T-helper 1 cell (primary cell): ENCODE results near the gene SH3RF3.
A peak's percentile ranks its signal among the peaks of the same experiment; 100 is the strongest.

Experiments
- DNase-seq, 5 donors: peaks; one replicate each; pipeline ENCODE4 v3.0.0-alpha.2; 2012 to 2020

SH3RF3 gene

DNA sequence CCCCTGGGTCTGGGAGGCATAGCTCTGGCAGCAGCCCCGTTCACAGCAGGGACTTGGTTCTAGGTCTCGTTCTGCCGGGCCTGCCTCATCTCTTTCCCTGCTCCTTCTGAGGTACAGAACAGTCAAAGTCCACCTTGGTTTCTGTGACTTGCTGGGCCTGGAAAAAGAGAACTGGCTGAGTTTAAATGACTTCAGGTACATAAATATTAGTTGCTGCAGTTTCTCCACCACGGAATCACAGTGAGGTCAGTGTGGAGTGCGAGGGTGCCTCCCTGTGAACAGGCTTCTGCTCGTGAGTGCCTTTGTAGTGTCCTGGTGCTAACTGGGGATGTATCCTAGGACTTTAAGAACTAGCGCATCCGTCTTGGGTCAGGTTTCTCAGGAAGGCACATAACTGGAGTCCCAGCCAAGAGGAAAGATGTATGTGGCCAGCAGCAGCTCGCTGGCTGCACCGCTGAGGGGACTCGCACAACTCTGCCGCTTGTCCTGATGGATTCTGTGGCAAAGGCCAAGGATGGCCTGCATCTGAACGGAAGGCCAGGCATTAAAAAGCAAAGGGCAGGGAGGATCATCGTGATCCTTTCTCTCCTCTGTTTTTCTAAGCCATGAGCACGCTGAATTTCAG lies 188.6 kb downstream of the SH3RF3 start:
- DNase-seq = no peak

DNA sequence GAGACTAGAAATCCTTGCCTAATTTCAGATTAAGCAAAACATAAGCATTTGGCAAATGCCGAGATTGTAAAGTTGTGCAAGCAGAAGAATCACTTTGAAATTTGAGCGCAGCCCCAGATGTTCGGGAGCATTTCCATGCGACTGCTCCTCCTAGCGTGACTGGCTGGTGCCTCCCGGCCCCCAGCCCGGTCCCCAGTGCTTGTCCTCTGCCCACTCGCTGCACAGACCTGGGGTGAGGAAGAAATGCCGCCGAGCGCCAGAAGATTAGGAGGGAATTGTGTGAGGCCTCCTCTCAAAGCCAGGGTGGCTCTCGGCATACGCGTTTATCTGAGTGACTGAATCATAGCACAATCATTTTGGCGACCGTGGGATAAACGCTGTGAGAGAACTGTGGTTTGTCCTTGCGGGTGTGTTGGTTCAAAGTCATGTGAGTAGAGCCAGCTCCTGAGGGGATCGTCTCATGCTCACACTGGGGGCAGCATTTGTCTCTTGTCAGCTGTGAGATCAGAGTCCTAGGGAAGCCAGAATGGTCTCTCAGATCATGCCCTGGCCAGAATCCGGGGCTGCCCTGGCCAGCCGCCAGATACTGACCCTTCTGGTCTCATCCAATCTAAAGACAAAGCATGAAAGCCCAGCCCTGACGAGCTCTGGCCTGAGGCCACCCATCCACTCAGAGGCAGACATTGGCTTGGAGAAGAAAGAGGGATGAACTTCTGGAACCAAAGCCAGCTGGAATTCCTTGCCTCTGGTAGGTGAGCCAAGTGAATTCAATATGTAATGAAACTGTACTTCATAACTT lies 189.3 kb downstream of the SH3RF3 start:
- DNase-seq = no peak

DNA sequence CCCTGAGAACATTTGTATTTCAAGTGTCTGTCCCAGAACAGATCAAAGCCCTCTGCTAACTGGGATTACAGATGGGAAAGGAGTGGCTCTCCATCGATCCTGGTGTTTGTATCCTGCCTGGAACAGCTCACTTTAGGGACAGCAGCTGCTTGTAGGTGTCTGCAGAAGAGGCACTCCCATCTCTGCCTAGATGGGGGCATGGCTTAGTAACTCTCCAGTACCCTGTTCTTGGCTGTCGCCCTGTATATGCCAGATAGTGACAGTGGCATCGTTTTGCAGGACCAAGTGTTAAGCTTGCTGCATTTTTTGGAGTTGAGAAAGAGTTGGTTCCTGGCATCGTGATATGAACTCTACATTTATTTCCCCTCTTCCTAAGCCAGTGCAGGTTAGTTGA lies 189.9 kb downstream of the SH3RF3 start:
- DNase-seq = no peak

DNA sequence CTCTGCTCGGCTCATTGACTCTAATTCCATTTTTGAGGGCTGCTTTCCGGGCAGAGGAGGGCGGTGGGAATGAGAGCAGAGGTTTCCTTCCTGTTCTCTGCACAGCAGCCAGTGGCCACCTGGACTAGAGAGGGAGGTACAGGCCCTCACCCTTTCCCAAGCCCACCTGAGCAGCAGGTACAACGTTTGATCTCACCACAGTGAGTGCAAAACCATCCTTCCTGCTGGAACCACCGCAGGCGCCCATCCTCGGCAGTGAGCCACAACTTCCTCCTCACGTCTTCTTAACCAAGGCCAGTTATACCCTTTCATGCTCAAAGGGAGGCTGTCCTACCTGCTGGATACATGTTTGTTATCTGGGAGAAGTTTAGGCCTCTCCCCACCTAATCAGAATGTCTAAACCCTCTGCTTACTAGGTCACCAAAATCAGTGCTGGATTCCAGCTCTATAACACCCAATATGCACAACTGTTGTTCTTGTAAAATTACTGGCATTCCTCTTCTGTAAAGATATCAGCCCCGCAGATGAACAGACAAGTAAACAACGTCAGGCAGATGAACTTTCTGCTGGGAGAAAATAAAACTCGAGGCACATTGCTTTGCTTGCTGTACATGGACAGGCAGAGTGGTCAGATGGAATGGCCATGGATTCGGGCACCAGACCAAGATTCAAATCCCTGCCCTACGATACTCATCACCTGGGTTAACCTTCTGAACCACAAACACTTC lies 191.4 kb downstream of the SH3RF3 start:
- no peak for DNase-seq

DNA sequence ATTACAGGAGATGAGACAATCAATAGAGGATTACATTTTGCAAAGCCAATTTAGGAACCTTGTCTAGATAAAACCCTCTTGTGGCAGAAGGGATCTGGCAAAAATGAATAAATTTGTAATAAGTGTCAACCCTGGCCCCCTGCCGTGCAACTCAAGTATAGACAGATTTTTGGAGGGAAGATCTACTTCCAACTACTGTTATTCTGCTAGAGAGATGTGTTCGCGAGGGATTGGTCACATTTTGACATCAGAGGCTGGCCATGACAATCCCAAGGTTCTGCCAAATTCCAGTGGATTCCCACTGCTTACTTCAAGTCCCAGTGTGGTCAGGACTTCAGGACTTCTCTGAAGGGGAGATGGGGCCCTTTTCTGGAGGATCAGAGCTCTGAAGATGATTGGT lies 192.6 kb downstream of the SH3RF3 start:
- no peak for DNase-seq

DNA sequence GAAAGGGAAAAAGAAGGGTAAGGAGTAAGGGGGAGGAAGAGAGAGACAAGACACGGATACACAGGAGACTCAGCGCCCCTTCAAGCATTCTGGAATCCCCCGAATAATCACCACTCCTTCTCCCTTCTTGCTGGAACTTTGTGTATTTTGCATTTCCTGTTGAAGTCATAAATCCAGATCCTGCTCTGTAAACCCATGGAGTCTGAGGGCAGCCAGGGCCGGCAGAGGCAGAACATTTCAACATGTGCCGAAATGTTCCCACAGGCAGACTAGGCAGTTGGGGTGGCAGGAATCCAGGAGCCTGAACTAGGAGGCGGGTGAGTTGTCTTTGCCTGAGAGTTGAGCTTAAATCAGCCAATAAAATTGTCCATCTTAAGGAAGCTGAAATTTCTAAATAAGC lies 193.1 kb downstream of the SH3RF3 start:
- no peak for DNase-seq

DNA sequence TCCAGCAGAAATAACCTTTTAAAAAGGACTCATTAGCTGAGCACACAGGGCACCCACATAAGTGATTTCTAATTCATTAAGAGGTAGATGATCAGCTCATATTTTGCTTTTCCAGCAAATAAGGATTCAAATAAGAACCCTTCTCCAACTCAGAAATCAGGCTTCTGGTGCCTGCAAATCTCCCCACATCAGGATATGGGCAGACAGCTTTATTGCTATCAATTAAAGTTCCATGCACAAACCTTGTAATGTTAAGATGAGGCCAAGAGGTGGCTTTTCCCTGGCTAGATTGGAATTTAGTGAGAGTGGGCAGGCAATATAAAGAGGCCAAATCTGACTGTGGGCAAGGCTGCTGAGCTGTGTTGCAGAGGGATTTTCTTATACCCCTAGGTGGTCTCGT lies 193.6 kb downstream of the SH3RF3 start:
- no peak for DNase-seq

DNA sequence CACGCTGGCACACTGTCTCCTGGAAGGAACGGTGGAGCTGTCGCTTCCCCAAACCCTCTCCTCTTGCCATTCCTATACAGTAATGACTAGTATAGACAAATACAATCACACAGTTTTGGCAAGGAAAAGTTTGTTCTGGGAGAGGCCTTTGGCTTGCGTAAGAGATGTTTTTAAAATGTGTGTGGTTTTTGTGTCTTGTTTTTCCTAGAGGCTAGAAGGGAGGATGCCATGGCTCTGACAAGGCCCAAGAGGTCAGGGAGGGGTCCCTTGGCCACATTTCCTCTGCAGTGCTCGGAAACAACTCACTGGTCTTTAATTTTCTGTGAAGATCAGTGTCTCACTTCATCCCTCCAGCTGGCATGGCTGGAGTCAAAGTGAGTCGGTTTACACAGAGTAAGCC lies 195.9 kb downstream of the SH3RF3 start:
- DNase-seq = no peak

DNA sequence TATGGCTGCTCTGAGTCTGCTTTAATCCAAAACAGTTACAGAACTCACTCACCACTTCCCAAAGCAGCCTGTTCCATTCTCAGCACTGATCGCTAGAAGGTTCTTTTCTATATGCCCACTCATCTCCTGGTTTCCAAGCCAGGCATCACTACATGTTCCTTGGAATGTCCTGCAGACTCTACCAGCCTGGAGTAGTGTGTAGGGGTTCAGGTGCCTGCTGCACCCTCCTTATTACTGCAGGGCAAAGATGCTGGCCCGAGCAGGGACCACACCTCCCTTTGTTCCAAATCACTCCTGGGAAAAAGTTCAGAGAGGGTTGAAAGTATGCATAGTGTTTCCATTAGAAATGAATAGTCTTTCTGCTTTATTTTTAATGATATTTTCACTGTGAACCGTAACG lies 196.6 kb downstream of the SH3RF3 start:
- no peak for DNase-seq

DNA sequence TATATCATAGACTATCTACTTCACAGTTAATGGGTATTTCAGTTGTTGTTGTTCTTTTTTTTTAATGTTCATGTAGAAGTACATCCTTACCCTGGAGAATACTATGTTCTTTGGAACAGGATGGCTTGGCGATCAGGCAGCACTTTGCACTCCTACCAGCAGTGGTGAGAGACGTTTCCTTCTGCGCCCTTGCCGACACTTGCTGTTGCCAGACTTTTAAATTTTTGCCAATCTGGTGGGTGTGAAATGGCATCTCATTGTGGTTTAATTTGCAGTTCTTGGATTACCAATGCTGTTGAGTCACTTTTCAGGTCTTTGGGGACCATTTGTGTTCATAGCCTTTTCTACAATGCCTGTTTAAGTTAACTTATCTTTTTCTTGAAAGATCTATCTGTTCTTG lies 197.3 kb downstream of the SH3RF3 start:
- DNase-seq = no peak

DNA sequence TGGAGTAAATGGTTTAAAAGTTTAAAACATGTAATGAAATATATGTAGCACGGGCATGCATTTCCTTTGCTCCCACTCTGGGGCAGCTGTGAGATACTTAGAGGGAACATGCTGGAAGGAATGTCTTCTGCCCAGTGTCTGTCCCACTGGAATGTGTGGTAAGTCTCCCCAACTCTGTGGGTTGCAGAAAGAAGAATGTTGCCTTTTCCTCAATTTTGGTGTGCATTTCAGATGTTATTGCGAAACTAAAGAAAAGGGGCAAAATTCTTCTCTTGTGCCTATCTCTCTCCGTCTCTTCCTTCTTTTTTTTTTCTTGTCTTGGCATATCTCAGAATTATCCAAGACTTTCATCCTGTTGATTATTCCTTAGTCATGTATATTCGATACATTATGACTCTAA lies 201.1 kb downstream of the SH3RF3 start:
- DNase-seq = no peak

DNA sequence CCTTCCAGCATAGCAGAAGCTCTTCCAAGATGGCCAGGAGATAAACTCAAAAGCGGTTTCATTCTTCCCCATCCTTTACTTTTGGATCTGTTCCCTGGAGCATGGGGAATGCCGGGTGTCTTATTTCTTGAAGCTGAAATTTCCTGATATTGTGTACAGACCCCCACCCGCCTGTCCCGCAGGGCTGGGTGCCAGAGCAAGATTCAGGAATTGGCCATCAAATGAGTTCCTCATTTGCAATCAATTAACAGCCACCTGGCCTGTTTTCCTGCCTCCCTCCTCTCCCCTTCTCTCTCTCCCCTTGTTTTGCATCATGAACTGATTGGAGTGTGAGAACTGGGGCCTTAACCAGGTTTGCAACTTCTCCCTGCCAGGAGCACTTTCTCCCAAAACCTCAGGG lies 202.1 kb downstream of the SH3RF3 start:
- no peak for DNase-seq

DNA sequence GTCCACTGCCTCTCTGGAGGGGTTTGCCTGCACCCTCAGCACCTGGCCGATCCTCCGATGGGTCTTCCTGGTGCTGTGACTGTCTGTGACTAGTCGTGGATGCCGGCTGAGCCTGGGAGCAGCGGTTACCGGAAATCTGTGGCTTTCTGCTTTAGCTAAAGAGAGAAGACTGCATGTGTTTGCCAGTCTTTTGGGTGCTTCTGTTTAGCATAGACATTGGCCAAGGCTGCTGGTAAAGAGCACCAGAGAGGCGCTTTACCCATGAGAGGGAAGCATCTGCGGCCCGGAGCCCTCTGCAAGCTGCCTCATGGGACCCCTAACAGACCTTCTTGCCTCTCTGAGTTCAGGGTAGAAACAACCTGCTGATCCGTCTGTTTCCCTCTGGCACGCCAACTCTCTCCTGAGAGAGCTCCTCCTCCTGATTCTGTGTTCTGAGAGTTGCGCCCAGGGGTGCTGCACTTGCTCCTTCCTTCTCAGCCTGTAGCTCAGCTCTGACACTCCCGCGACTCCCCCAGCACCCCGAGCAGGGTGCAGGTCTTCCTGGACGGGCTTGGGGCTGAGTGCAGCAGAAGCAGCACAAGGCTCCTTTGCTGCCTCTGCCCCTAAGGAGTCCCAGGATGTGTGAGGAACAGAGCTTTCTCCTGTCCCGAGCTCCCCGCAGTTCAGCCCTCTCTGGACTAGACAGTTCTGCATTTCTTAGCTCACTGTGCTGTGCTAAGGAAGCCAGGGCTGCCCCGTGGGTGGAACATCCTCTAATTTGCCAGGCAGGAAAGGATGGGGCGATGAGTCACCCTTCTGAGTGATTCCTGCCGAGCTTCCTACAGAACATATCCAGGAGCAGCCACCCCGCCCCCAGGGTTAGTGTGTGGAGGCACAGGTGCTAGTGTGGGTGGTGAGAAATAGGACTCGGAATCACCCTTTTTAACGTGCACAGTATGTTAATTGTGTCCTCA lies 203.2 kb downstream of the SH3RF3 start:
- DNase-seq = peak in 1 of 5 donors; percentile 41

DNA sequence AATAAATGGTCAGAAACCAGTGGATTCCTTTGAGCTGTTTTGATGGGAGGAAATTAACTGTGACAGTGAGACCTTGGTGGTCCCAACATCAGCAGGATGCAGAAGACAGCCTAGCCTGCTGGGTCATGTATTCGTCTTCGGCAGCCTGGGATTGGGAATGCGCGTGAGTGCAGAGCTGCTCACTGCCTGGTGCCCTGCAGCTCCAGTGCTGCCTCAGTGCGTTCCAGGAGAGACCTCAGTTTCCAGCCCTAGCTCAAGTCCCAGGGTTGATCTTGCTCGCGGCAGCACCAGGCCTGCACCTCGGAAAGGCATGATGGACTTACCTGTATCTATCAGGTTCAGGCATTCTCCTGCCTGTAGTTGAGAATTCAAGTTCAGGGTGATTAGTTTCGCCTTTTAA lies 203.9 kb downstream of the SH3RF3 start:
- no peak for DNase-seq

DNA sequence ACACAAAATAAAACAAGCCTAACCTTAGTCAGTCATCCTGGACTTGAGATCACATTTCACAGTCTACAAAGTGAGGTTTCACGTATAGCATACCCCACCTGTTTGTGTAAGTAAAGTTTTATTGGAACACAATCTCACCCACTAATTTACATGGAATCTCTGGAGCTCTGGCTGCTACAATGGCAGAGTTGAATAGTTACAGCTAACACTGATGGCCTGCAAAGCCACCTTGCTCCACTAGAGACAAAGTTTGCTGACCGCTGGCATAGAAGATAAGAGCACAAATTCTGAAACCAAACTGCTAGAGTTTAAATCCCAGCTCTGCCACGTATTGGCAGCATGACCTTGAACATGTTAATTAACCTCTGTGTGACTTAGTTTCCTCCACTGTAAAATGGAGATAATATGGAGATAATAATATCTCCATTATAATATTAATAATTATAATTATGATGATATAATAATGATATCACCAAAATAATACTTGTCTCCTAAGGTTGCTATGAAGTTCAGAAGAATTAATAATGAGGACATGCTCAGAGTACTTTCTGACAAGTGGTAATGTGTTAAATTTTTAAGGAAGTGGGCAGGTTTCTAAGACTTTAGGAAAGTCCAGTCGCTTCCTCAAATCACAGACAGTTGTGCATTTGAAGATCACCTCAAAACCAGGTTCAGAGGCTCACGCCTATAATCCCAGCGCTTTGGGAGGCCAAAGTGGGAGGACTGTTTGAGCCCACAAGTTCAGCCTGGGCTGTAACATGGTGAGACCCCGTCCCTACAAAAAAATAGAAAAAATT lies 204.6 kb downstream of the SH3RF3 start:
- DNase-seq = no peak

DNA sequence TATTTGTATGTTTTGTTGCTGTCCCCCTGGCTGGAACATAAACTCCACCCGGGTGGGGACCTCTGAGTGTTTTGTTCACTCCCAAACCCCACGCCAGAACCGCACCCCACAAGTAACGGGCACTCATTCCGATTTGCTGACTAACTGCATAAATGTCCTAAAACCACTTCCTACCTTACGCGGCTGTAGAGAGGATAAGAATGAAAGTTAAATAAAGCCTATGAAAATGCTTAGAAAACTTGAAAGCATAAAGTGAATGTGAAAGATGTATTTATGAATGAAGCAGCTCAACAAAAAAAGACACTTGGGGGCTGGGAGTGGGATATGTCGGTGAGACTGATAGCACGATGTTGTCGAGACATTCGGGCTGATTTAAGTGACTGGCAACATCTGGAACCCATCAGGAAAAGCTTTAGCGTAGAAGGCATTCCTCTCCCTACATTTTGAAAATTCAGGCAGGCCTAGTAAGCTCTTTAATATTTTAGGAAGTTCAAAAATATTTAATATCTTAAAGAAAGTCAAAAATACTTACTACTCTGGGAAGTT lies 206.7 kb downstream of the SH3RF3 start:
- DNase-seq = peak in 1 of 5 donors; percentile 65

DNA sequence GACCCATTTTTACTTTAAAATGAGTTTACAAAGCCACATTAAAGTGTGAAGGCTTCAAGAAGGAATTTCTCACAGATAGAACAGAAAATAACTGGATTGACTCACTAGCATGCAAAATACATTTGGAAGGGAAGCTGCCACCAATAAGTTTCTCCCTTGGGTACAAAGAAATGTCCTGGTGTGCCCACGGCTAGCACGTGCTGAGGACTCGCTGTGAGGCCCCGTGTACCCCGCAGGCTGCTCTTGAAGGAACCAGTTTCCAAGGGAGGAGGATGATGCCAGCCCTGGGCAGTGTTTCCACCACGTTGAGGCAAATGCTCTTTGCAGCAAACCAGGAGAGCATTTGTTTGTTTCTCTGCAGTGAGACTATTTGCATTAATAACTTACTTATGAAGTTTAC lies 207.3 kb downstream of the SH3RF3 start:
- no peak for DNase-seq

DNA sequence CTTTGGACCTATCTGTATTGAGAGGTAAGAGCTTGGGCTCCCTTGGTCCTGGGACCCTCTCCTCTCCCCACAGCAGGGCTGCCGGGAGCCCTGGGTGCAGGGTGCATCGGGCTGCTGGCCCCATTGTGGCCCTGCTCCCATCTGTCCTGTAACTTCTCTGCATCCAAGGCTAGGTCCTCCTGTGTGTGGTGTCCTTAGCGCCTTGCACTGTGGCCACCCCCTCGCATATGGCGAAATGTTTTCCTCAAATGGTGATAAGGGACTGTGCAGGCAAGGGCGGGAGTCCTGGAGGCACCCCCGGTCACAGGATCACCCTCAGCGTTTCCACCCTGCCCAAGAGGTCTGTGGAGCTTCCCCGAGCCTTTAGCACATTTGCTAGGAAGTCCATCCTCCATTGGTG lies 208.2 kb downstream of the SH3RF3 start:
- no peak for DNase-seq

DNA sequence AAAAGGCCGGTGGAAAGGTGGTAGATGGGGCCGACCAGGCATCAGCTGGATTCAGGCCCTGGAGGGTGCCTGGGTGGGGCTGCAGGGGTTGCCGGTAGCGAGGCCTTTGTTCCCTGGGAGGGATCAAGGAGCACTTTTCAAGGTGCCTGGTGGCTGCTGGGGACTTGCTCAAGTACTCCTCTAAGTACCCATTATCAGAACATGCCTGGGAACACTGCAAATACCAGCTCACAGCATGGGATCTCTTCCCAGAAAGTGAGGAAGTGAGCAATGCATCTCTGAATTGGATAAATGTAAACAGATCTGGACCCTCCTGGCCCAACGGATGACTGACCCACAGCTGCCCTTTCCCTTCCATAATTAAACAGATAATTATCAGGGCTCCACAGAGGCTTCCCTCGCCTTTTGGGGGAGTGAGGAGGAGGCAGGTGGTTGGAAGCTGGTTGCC lies 210.5 kb downstream of the SH3RF3 start:
- no peak for DNase-seq

DNA sequence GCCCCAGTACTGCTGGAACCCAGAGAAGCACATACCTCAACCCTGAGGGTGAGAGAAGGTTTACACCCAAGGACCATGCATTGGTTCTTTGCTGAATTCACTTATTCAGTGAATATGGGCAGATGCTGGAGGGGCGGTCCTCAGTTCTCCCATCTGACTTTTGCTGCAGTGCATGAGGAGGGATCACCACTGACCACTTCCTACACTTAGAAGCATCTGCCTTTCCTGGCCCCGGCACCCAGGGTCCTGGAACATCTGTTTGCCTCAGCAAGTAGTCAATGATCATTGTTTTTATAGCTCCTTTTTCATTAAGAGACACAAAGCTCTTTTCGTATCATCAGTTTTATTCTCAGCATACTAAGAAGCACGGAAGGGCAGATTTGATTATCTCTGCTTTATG lies 211.4 kb downstream of the SH3RF3 start:
- no peak for DNase-seq
